ENCODE measurements around the gene YIPF4.
A peak's percentile ranks its signal among the peaks of the same experiment; 100 is the strongest.
"Not testable (repeated sequence)": the region's sequence is repeated elsewhere in the genome, so short reads cannot be mapped to it uniquely, and the experiment has no call there.

YIPF4 gene

DNA sequence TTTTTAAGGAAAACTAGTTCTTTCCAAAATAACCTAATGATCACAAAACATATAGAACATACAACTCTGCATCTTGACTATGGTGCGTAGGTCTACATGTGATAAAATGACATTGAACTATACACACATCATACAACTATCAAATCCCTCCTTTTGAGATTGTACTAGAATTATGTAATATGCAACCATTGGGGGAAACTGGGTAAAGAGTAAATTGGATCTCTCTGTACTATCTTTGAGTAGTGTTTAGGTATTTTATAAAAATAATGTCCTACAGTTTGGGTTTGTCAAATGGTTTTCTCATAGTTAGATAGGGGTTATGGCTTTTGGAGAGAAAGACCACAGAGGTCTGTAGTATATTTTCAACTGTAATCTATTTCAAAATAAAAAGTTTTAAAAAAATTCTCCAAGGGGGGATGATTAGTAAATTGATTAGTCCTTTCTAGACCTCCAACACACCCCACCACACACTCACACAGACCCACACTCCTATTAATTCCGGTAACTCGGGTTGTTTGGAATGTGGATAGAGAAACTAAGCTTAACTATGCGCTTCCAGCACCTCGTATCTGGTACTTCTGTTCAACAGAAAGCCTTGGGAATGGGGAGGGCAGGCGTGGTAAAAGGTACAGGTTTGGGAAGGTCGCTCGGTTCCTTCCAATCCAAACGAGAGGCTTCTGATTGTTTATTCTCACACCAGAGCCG, 78.4 kb downstream of the YIPF4 start:
- Histone ChIP-seq H3K36me3 (ENCODE audit: control insufficient read depth, insufficient read depth, low read length) (no peaks in the 10 kb centered on the region), H3K4me3 (replicated peaks; ENCODE audit: low read depth, low read length) (peak overlapping the region; percentile 82), H3K27me3 (replicated peaks; ENCODE audit: control insufficient read depth, insufficient read depth, low read length) (no peaks in the 10 kb centered on the region)
- no peak for DNase-seq (ENCODE audit: extremely low read depth, insufficient read length)
- TF ChIP-seq, protein P1, sequence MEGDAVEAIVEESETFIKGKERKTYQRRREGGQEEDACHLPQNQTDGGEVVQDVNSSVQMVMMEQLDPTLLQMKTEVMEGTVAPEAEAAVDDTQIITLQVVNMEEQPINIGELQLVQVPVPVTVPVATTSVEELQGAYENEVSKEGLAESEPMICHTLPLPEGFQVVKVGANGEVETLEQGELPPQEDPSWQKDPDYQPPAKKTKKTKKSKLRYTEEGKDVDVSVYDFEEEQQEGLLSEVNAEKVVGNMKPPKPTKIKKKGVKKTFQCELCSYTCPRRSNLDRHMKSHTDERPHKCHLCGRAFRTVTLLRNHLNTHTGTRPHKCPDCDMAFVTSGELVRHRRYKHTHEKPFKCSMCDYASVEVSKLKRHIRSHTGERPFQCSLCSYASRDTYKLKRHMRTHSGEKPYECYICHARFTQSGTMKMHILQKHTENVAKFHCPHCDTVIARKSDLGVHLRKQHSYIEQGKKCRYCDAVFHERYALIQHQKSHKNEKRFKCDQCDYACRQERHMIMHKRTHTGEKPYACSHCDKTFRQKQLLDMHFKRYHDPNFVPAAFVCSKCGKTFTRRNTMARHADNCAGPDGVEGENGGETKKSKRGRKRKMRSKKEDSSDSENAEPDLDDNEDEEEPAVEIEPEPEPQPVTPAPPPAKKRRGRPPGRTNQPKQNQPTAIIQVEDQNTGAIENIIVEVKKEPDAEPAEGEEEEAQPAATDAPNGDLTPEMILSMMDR (IDR thresholded peaks at IDR 0.05; ENCODE audit: insufficient read depth, low read length, poor library complexity, severe bottlenecking): no peak

DNA sequence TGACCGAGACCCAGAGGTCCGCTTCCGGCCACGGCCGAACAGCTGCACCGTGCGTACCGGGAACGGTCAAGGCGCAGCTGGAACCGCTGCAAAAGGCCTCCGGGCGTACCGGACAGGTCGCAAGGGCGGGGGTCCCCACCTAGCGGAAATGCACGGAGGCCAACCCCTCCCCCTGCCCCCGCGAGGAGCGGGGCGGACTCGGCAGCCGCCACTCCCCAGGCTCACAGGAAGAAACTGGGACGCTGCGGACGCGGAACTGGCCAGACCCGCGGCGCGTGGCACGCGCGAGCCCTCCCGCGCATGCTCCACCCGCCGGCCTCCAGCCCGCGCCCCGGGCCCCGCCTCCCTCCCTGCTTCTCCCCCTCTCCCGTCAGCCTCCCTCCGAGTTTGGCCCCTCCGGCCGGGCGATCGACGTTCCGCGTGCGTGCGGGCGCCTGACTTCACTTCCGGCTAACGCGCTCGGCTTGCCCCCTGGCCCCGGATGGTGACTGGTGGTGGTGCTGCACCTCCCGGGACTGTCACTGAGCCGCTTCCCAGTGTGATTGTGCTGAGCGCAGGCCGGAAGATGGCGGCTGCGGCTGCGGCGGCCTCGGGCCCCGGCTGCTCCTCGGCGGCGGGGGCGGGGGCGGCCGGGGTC, 79.1 kb downstream of the YIPF4 start, which contains the start of gene BIRC6:
BIRC6 (plus strand) TSS at position 343 of the 637 bp plus-strand sequence; CDS start at position 482, 139 bp downstream.
- Histone ChIP-seq H3K36me3 (ENCODE audit: control insufficient read depth, insufficient read depth, low read length) (no peaks in the 10 kb centered on the region), H3K27me3 (replicated peaks; ENCODE audit: control insufficient read depth, insufficient read depth, low read length) (no peaks in the 10 kb centered on the region), H3K4me3 (replicated peaks; ENCODE audit: low read depth, low read length) (peak within 1 kb of the TSS; percentile 82)
- peak; percentile 99 for DNase-seq (ENCODE audit: extremely low read depth, insufficient read length)
- TF ChIP-seq, protein P1 (IDR thresholded peaks at IDR 0.05; ENCODE audit: insufficient read depth, low read length, poor library complexity, severe bottlenecking): no peak

DNA sequence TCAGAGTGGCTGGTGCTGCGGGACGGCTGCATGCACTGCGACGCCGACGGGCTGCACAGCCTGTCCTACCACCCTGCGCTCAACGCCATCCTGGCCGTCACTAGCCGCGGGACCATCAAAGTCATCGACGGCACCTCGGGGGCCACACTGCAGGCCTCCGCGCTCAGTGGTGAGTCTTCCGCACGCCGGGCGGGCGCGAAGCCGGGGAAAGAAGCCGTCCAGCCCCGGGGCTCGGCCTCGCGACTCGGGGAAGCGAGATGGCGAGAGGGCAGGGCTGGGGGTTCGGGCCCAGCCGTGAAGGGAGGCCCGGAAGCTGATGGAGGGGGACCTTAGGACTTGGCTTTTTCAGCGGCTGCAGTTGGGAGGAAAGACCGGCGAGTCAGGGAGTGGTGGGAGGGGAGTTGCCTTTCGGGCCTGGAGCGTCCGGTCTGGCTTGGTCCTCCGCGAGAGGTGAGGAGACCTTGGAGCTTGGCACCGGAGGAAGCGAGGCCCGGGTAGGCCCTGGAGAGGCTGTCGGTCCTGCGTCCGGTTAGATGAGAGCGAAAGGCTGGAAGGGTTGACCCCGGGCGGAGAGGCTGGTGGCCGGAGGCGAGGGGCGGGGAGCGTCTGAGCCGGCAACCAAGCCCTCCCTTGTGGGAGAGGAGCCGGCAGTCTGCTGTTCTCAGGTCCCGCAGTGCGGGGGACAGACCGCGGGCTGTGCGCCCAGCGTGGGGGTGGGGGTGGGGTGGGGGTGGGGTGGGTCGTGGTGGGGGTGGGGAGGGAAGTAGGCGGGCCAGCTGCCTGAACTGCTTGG, 79.8 kb downstream of the YIPF4 start:
- DNase-seq (ENCODE audit: extremely low read depth, insufficient read length): peak; percentile 74
- H3K4me3 ChIP-seq (replicated peaks; ENCODE audit: low read depth, low read length): peak overlapping the region; percentile 82
- H3K27me3 ChIP-seq (replicated peaks; ENCODE audit: control insufficient read depth, insufficient read depth, low read length): no peaks in the 10 kb centered on the region
- TF ChIP-seq, protein P1 (IDR thresholded peaks at IDR 0.05; ENCODE audit: insufficient read depth, low read length, poor library complexity, severe bottlenecking): no peak
- H3K36me3 ChIP-seq (ENCODE audit: control insufficient read depth, insufficient read depth, low read length): no peaks in the 10 kb centered on the region

DNA sequence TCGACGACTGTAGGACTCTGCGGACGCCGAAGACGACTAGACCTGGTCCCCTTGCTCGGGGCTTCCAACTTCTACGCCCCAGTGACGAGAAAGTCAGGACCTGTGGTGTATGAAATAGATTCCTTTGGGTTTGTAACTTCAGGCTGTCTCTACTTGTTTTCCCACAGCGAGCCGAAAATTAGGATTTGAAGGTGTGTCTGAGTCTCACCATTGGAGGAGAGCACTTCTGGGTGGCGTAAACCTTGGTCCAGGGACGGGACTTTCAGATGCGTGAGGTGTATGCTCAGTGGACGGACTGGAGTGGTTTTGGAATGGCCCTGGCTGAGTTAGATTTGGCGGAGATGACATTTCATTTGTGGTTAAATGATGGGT, 80.4 kb downstream of the YIPF4 start:
- Histone ChIP-seq H3K27me3 (replicated peaks; ENCODE audit: control insufficient read depth, insufficient read depth, low read length) (no peaks in the 10 kb centered on the region), H3K4me3 (replicated peaks; ENCODE audit: low read depth, low read length) (peak overlapping the region; percentile 82), H3K36me3 (ENCODE audit: control insufficient read depth, insufficient read depth, low read length) (no peaks in the 10 kb centered on the region)
- TF ChIP-seq, protein P1 (IDR thresholded peaks at IDR 0.05; ENCODE audit: insufficient read depth, low read length, poor library complexity, severe bottlenecking): no peak
- DNase-seq (ENCODE audit: extremely low read depth, insufficient read length): no peak

DNA sequence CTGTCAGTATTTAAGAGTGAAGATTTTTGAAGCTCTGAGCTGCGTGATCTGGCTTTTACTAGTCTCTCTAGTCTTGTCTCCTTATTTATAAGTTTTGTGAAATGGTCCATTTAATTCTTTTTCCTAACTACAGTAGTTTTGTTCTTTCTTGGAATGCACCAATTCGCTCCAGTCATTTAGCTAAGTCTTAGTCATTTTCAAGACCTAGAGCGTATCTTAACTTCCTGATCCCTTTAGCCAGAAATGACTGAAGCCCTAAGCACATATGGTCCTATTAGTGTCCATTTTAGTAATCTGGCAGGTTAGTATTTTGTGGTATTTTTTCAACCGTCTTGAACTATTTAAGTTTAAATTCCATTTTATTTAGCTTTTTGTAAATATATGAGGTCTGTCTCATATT, 82.7 kb downstream of the YIPF4 start:
- TF ChIP-seq, protein P1 (IDR thresholded peaks at IDR 0.05; ENCODE audit: insufficient read depth, low read length, poor library complexity, severe bottlenecking): no peak
- peak overlapping the region; percentile 8 for H3K4me3 ChIP-seq (replicated peaks; ENCODE audit: low read depth, low read length)

DNA sequence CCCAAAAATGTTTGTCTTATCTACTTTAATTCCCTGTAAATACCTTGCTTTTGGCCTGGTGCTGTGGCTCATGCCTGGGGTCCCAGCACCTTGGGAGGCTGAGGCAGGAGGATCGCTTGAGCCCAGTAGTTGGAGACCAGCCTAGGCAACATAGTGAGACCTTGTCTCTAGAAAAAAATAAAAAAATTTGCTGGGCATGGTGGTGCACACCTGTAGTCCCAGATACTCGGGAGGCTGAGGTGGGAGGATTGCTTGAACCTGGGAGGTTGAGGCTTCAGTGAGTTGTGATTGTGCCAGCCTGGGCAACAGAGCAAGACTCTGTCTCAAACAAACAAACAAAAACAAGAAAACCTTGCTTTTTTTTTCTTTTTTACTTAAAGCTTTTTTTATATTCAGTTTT, 85.3 kb downstream of the YIPF4 start:
- H3K36me3 ChIP-seq (ENCODE audit: control insufficient read depth, insufficient read depth, low read length): not testable (repeated sequence)

More for the DNA sequence above, 82.7 kb downstream of the YIPF4 start:
- no peaks in the 10 kb centered on the region for H3K27me3 ChIP-seq (replicated peaks; ENCODE audit: control insufficient read depth, insufficient read depth, low read length)
- H3K36me3 ChIP-seq (ENCODE audit: control insufficient read depth, insufficient read depth, low read length): no peaks in the 10 kb centered on the region
- peak; percentile 43 for DNase-seq (ENCODE audit: extremely low read depth, insufficient read length)

More for the DNA sequence above, 85.3 kb downstream of the YIPF4 start:
- not testable (repeated sequence) for DNase-seq (ENCODE audit: extremely low read depth, insufficient read length); H3K4me3 ChIP-seq (replicated peaks; ENCODE audit: low read depth, low read length); H3K27me3 ChIP-seq (replicated peaks; ENCODE audit: control insufficient read depth, insufficient read depth, low read length)

All from GM06990 (cell line).